Esophagus squamous epithelium (tissue), 5 donors: ENCODE results near the gene CCDC141. TPM values are rescaled to one million over a fixed set of nuclear protein-coding genes. Genes with fewer than 3 reads are reported as not detected.

Experiments used
- DNase-seq: peaks from one replicate; lab custom pipeline; 2025; lab: John Stamatoyannopoulos, UW
- H3K27ac ChIP-seq, 4 donors: fragments of 200-600 bp; sonication (generic); one replicate each; pipeline ENCODE4 v1.5.1; 2016 to 2019; ENCODE audit warnings: mild to moderate bottlenecking in 1 of 4
- H3K27me3 ChIP-seq, 4 donors: fragments of 200-600 bp; sonication (generic); 1 replicate in 3 of 4; 2 replicates in 1 of 4; pipeline versions ENCODE4 v1.5.1 to v1.6.0; 2017 to 2021; ENCODE audit warnings: antibody characterized with exemption in 1 of 4
- H3K36me3 ChIP-seq, 3 donors: fragments of 200-600 bp; sonication (generic); one replicate each; pipeline ENCODE4 v1.5.1; 2016 to 2019
- H3K4me1 ChIP-seq, 3 donors: fragments of 200-600 bp; sonication (generic); one replicate each; pipeline ENCODE4 v1.5.1; 2017 to 2019
- H3K4me3 ChIP-seq, 4 donors: fragments of 200-600 bp; sonication (generic); 1 replicate in 3 of 4; 2 replicates in 1 of 4; pipeline ENCODE4 v1.5.1; 2016 to 2019; ENCODE audit warnings: mild to moderate bottlenecking in 2 of 4, moderate library complexity in 1 of 4
- H3K9me3 ChIP-seq, 3 donors: fragments of 200-600 bp; sonication (generic); one replicate each; pipeline ENCODE4 v1.5.1; 2016 to 2019
- CTCF ChIP-seq, 6 experiments: fragments of 450-650 bp in 4 of 6; fragments of 200-600 bp in 2 of 6; sonication (generic) in 2 of 6; IDR thresholded peaks; one replicate each; pipeline ENCODE4 v1.5.1; 2016 to 2019; ENCODE audit warnings: antibody characterized with exemption in 6 of 6, mild to moderate bottlenecking in 4 of 6, moderate library complexity in 4 of 6
- POLR2A ChIP-seq, 4 donors: fragments of 450-650 bp; IDR thresholded peaks; one replicate each; pipeline ENCODE4 v1.6.1; 2017; ENCODE audit warnings: antibody characterized with exemption in 4 of 4, mild to moderate bottlenecking in 4 of 4, moderate library complexity in 3 of 4
- WGBS, 2 donors: methylation state at CpG; one replicate each; pipeline ENCODE4 v1.1.5; 2018; 5-methylcytosine and 5-hydroxymethylcytosine counted together
- intact Hi-C: fragments of 100-400 bp; cut with DNase I; formaldehyde crosslinking; loops from one replicate; pipeline ENCODE4 v1.15.0; 2022
- total RNA-seq, 4 donors: library from RNA; depleted of rRNA; stranded (reverse); fragments of >200 nt; gene quantifications; one replicate each; pipeline ENCODE4 v1.1.0, GENCODE V29; 2016
- donor health status: DM: yes; HTN: yes; CAD: no.

CCDC141 gene
- total RNA-seq, 4 donors from 2014 or later = 0.26 to 3.1 (median 1.1) TPM

GRCh38 chr2:179082697-179083096 is 32.8 kb upstream of the CCDC141 start:
- H3K9me3 ChIP-seq = no peaks in the 10 kb centered on the region
- TF ChIP-seq POLR2A (IDR thresholded peaks at IDR 0.05) (no peak), CTCF (IDR thresholded peaks at IDR 0.05) (no peak)
- 81% methylated on average over 2 of the region's 2 CpGs; no CpG with 5 or more reads in 1 of the 2 donors for WGBS, 2 donors
- H3K4me3 ChIP-seq = no peak overlapping the region
- no peaks in the 10 kb centered on the region for H3K4me1 ChIP-seq
- no peaks in the 10 kb centered on the region for H3K36me3 ChIP-seq
- H3K27me3 ChIP-seq = no peaks in the 10 kb centered on the region
- DNase-seq = no peak
- H3K27ac ChIP-seq = no peak overlapping the region
- intact Hi-C loops = no loop called here

- Histone ChIP-seq H3K36me3 (no peaks in the 10 kb centered on the region), H3K4me3 (no peak overlapping the region), H3K27me3 (no peaks in the 10 kb centered on the region), H3K27ac (no peak overlapping the region), H3K9me3 (no peaks in the 10 kb centered on the region), H3K4me1 (no peaks in the 10 kb centered on the region)
- TF ChIP-seq CTCF (IDR thresholded peaks at IDR 0.05) = no peak
- no peak for TF ChIP-seq POLR2A (IDR thresholded peaks at IDR 0.05)
- intact Hi-C loops = no loop called here
- DNase-seq = no peak
These were observed 32.0 kb upstream of the CCDC141 start for GRCh38 chr2:179081954-179082353.

- intact Hi-C loops = no loop called here
- no peak overlapping the region for H3K4me3 ChIP-seq
- H3K27ac ChIP-seq = no peak overlapping the region
- DNase-seq = no peak
- no peaks in the 10 kb centered on the region for H3K36me3 ChIP-seq
- H3K4me1 ChIP-seq = no peaks in the 10 kb centered on the region
- no peaks in the 10 kb centered on the region for H3K27me3 ChIP-seq
- 55 to 62% methylated on average over 3 of the region's 3 CpGs for WGBS, 2 donors
- H3K9me3 ChIP-seq = no peaks in the 10 kb centered on the region
- TF ChIP-seq POLR2A (IDR thresholded peaks at IDR 0.05) = no peak
- no peak for TF ChIP-seq CTCF (IDR thresholded peaks at IDR 0.05)
These were observed 22.6 kb upstream of the CCDC141 start for GRCh38 chr2:179072527-179072926.

GRCh38 chr2:179071810-179072355 is 21.9 kb upstream of the CCDC141 start:
- no peak for DNase-seq
- Histone ChIP-seq H3K9me3 (no peaks in the 10 kb centered on the region), H3K36me3 (no peaks in the 10 kb centered on the region), H3K27ac (no peak overlapping the region), H3K4me3 (no peak overlapping the region), H3K4me1 (no peaks in the 10 kb centered on the region), H3K27me3 (no peaks in the 10 kb centered on the region)
- intact Hi-C loops = no loop called here
- 69 to 73% methylated on average over 3 of the region's 3 CpGs for WGBS, 2 donors
- TF ChIP-seq CTCF (IDR thresholded peaks at IDR 0.05) (no peak), POLR2A (IDR thresholded peaks at IDR 0.05) (no peak)

- 50 to 78% methylated on average over 1 to 2 of the region's 2 CpGs for WGBS, 2 donors
- Histone ChIP-seq H3K9me3 (no peaks in the 10 kb centered on the region), H3K36me3 (no peaks in the 10 kb centered on the region), H3K4me3 (no peak overlapping the region), H3K27me3 (no peaks in the 10 kb centered on the region), H3K4me1 (no peaks in the 10 kb centered on the region), H3K27ac (no peak overlapping the region)
- TF ChIP-seq POLR2A (IDR thresholded peaks at IDR 0.05) = no peak
- no peak for TF ChIP-seq CTCF (IDR thresholded peaks at IDR 0.05)
- intact Hi-C loops = no loop called here
- DNase-seq = no peak
These were observed 21.0 kb upstream of the CCDC141 start for GRCh38 chr2:179070895-179071294.
